HG03060 (cell line): ENCODE results near the gene TKT.

Experiments
- ATAC-seq: cut with Tn5 transposase; IDR thresholded peaks from one replicate; pipeline ENCODE4 v1.9.1; 2021; ENCODE audit warnings: low read depth, moderate number of reproducible peaks; ENCODE audit not compliant: unreplicated experiment

TKT gene

GRCh38 chr3:53226142-53226840 lies 29.5 kb downstream of the TKT start:
- no peak for ATAC-seq

GRCh38 chr3:53225651-53226050 lies 30.2 kb downstream of the TKT start:
- no peak for ATAC-seq

GRCh38 chr3:53225181-53225580 lies 30.6 kb downstream of the TKT start:
- ATAC-seq: no peak

GRCh38 chr3:53224536-53224935 lies 31.3 kb downstream of the TKT start:
- no peak for ATAC-seq

- ATAC-seq: no peak
These were observed 31.8 kb downstream of the TKT start for GRCh38 chr3:53224026-53224425.

- no peak for ATAC-seq
These were observed 32.3 kb downstream of the TKT start for GRCh38 chr3:53223541-53223966.

GRCh38 chr3:53223025-53223424 lies 32.8 kb downstream of the TKT start:
- no peak for ATAC-seq

- ATAC-seq: no peak
These were observed 33.5 kb downstream of the TKT start for GRCh38 chr3:53222183-53222901.

GRCh38 chr3:53221827-53222182 lies 34.0 kb downstream of the TKT start:
- ATAC-seq: no peak

- ATAC-seq: no peak
These were observed 34.5 kb downstream of the TKT start for GRCh38 chr3:53221345-53221744.

- no peak for ATAC-seq
These were observed 35.8 kb downstream of the TKT start for GRCh38 chr3:53219895-53220483.

- no peak for ATAC-seq
These were observed 37.7 kb downstream of the TKT start for GRCh38 chr3:53218131-53218530.

GRCh38 chr3:53217175-53217574 lies 38.6 kb downstream of the TKT start:
- no peak for ATAC-seq

- no peak for ATAC-seq
These were observed 39.1 kb downstream of the TKT start for GRCh38 chr3:53216723-53217122.

- no peak for ATAC-seq
These were observed 40.0 kb downstream of the TKT start for GRCh38 chr3:53215816-53216215.

GRCh38 chr3:53213276-53213675 lies 42.5 kb downstream of the TKT start:
- ATAC-seq: no peak

GRCh38 chr3:53211706-53212702 lies 43.8 kb downstream of the TKT start:
- no peak for ATAC-seq

GRCh38 chr3:53202331-53203015 lies 53.3 kb downstream of the TKT start:
- no peak for ATAC-seq

- no peak for ATAC-seq
These were observed 55.0 kb downstream of the TKT start for GRCh38 chr3:53200501-53201498.
